SU-DHL-6 (cell line): ENCODE measurements around the gene GPD1.
"Not testable (repeated sequence)": the region's sequence is repeated elsewhere in the genome, so short reads cannot be mapped to it uniquely, and the experiment has no call there.

Experiments used
- H2AFZ ChIP-seq: fragments of 200-600 bp; sonication (generic); 2 replicates; pipeline ENCODE4 v1.6.1; 2014; ENCODE audit warnings: low read depth, mild to moderate bottlenecking, moderate library complexity, mixed read lengths, antibody characterized with exemption, low read length; ENCODE audit not compliant: severe bottlenecking
- H3F3A ChIP-seq: fragments of 200-600 bp; shearing (Covaris generic); 2 replicates; pipeline ENCODE4 v1.6.0; 2016; ENCODE audit warnings: antibody characterized with exemption, mild to moderate bottlenecking; ENCODE audit not compliant: insufficient read depth
- H3K27ac ChIP-seq: fragments of 200-600 bp; sonication (generic); 2 replicates; pipeline ENCODE4 v1.5.1; 2016; ENCODE audit warnings: low read depth, mild to moderate bottlenecking, low read length, moderate library complexity, mixed read lengths
- H3K27me3 ChIP-seq: fragments of 200-600 bp; sonication (generic), shearing (Covaris generic); 2 replicates; pipeline ENCODE4 v1.6.0; 2014; ENCODE audit warnings: mild to moderate bottlenecking, low read length
- H3K36me3 ChIP-seq: fragments of 200-600 bp; sonication (generic); 2 replicates; pipeline ENCODE4 v1.6.1; 2014; ENCODE audit warnings: mild to moderate bottlenecking, low read length, mixed read lengths
- H3K4me2 ChIP-seq: fragments of 300-600, 200-600 bp; shearing (Covaris generic), sonication (generic); 2 replicates; pipeline ENCODE4 v1.6.0; 2014; ENCODE audit warnings: low read length, low read depth, mild to moderate bottlenecking; ENCODE audit not compliant: poor library complexity, severe bottlenecking
- H3K4me3 ChIP-seq: fragments of 200-600 bp; sonication (generic); 2 replicates; pipeline ENCODE4 v1.5.1; 2014; ENCODE audit warnings: antibody characterized with exemption, low read length, mild to moderate bottlenecking, mixed read lengths; ENCODE audit not compliant: insufficient read depth, poor library complexity, severe bottlenecking
- H3K79me2 ChIP-seq: fragments of 200-600 bp; sonication (generic); 2 replicates; pipeline ENCODE4 v1.6.1; 2014; ENCODE audit warnings: mild to moderate bottlenecking, low read length, moderate library complexity; ENCODE audit not compliant: insufficient read depth
- H3K9ac ChIP-seq: fragments of 200-600 bp; sonication (generic); 2 replicates; pipeline ENCODE4 v1.7.0; 2014; ENCODE audit warnings: mild to moderate bottlenecking, low read length
- H3K9me2 ChIP-seq: fragments of 200-600 bp; sonication (generic); replicated peaks from 2 replicates; pipeline ENCODE4 v1.6.1; 2014; ENCODE audit warnings: low read length; ENCODE audit not compliant: insufficient read depth
- H3K9me3 ChIP-seq: fragments of 200-600 bp; sonication (generic); 2 replicates; pipeline ENCODE4 v1.6.1; 2014; ENCODE audit warnings: low read length, mixed read lengths; ENCODE audit not compliant: insufficient read depth
- H4K20me1 ChIP-seq: fragments of 200-600 bp; sonication (generic); 2 replicates; pipeline ENCODE4 v1.6.1; 2014; ENCODE audit warnings: low read depth, mild to moderate bottlenecking, antibody characterized with exemption, low read length, moderate library complexity, mixed read lengths
- CTCF ChIP-seq: fragments of 200-600 bp; sonication (generic); IDR thresholded peaks from one replicate; pipeline ENCODE4 v1.5.1; 2017; ENCODE audit warnings: antibody characterized with exemption, mild to moderate bottlenecking, low read length, moderate library complexity; ENCODE audit not compliant: insufficient read depth, poor library complexity, severe bottlenecking
- EZH2phosphoT487 ChIP-seq: fragments of 200-600 bp; sonication (generic), shearing (Covaris generic); conservative IDR thresholded peaks from 2 replicates; pipeline ENCODE4 v1.6.1; 2018; ENCODE audit warnings: mild to moderate bottlenecking, antibody characterized with exemption, low read length, moderate library complexity, mixed read lengths

The GPD1 gene

GRCh38 chr12:50142993-50143392, 39.2 kb downstream of the GPD1 start:
- H3K9ac ChIP-seq = no peak overlapping the region
- no peak overlapping the region for H3K4me2 ChIP-seq
- H4K20me1 ChIP-seq = no peaks in the 10 kb centered on the region
- H3F3A ChIP-seq = no peaks in the 10 kb centered on the region
- no peaks in the 10 kb centered on the region for H3K27me3 ChIP-seq
- no peaks in the 10 kb centered on the region for H3K9me3 ChIP-seq
- H3K4me3 ChIP-seq = no peak overlapping the region
- no peaks in the 10 kb centered on the region for H3K79me2 ChIP-seq
- no peak overlapping the region for H2AFZ ChIP-seq
- H3K27ac ChIP-seq = no peak overlapping the region
- no peak for TF ChIP-seq CTCF
- TF ChIP-seq EZH2phosphoT487 = no peak
- H3K9me2 ChIP-seq = no peaks in the 10 kb centered on the region
- H3K36me3 ChIP-seq = no peaks in the 10 kb centered on the region

DNA sequence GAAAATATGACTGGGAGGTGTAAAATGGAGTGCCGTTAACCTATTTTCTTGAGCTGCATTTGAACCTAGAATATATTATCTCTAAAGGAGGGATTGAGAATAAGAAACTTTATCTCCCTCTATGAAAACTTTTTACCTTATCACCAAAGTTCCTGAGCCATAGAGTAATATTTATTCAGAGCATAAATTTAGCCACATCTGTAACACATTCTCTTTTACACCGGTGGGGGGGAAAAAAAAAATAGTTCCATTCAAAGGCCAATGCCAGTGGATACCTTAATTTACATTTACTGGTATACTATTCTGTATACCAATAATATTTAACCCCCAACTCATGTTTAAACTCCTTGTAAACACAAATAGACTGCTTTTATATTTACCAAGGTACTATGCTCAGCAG, 41.6 kb downstream of the GPD1 start:
- Histone ChIP-seq H3K9me2 (no peaks in the 10 kb centered on the region), H3K27ac (no peak overlapping the region), H3K36me3 (no peaks in the 10 kb centered on the region), H3K9ac (no peak overlapping the region), H4K20me1 (no peaks in the 10 kb centered on the region), H3F3A (no peaks in the 10 kb centered on the region), H3K4me3 (no peak overlapping the region), H3K9me3 (no peaks in the 10 kb centered on the region), H2AFZ (no peak overlapping the region), H3K27me3 (no peaks in the 10 kb centered on the region), H3K4me2 (no peak overlapping the region), H3K79me2 (no peaks in the 10 kb centered on the region)
- TF ChIP-seq EZH2phosphoT487 (no peak), CTCF (no peak)

- no peak overlapping the region for H3K9ac ChIP-seq
- H3F3A ChIP-seq = no peaks in the 10 kb centered on the region
- H3K4me2 ChIP-seq = no peak overlapping the region
- H3K27me3 ChIP-seq = no peaks in the 10 kb centered on the region
- no peaks in the 10 kb centered on the region for H3K9me3 ChIP-seq
- H4K20me1 ChIP-seq = no peaks in the 10 kb centered on the region
- no peaks in the 10 kb centered on the region for H3K79me2 ChIP-seq
- no peaks in the 10 kb centered on the region for H3K9me2 ChIP-seq
- H3K36me3 ChIP-seq = no peaks in the 10 kb centered on the region
- no peak overlapping the region for H2AFZ ChIP-seq
- H3K4me3 ChIP-seq = no peak overlapping the region
- H3K27ac ChIP-seq = no peak overlapping the region
- no peak for TF ChIP-seq EZH2phosphoT487
- no peak for TF ChIP-seq CTCF
These were observed 43.5 kb downstream of the GPD1 start for GRCh38 chr12:50147281-50147680.

DNA sequence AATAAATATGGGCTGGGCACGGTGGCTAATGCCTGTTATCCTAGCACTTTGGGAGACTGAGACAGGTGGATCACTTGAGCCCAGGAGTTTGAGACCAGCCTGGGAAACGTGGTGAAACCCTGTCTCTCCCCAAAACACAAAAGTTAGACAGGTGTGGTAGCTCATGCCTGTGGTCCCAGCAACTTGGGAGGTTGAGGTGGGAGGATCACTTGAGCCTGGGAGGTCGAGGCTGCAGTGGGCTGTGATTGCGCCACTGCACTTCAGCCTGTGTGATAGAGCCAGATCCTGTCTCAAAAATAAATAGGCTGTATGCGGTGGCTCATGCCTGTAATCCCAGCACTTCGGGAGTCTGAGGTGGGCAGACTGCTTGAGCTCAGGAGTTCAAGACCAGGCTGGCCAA, 44.2 kb downstream of the GPD1 start:
- H3K36me3 ChIP-seq, H3K9ac ChIP-seq, H3K27ac ChIP-seq, H3K79me2 ChIP-seq, H3K4me2 ChIP-seq, H2AFZ ChIP-seq, H4K20me1 ChIP-seq, H3F3A ChIP-seq, H3K9me3 ChIP-seq, H3K4me3 ChIP-seq, H3K27me3 ChIP-seq, H3K9me2 ChIP-seq: not testable (repeated sequence)
